Activated T-cell treated with anti-CD3 and anti-CD28 coated beads for 24 hours (primary cell): ENCODE measurements around the gene EEF2.
"Not testable (repeated sequence)": the region's sequence is repeated elsewhere in the genome, so short reads cannot be mapped to it uniquely, and the experiment has no call there.

Experiments
- DNase-seq: peaks from one replicate; pipeline ENCODE4 v3.0.0-alpha.2; 2020; ENCODE audit warnings: low read depth

EEF2 gene

GRCh38 chr19:3968556-3969434, 16.5 kb downstream of the EEF2 start:
- DNase-seq = no peak

- not testable (repeated sequence) for DNase-seq
Measured at GRCh38 chr19:3967983-3968382, 17.3 kb downstream of the EEF2 start.

GRCh38 chr19:3966051-3967017, 18.9 kb downstream of the EEF2 start:
- DNase-seq = no peak

GRCh38 chr19:3964256-3965194, 20.7 kb downstream of the EEF2 start:
- no peak for DNase-seq

- DNase-seq = no peak
Measured at GRCh38 chr19:3963458-3964255, 21.6 kb downstream of the EEF2 start.

GRCh38 chr19:3961007-3961406, 24.3 kb downstream of the EEF2 start:
- no peak for DNase-seq

GRCh38 chr19:3959766-3960131, 25.5 kb downstream of the EEF2 start:
- no peak for DNase-seq

GRCh38 chr19:3958836-3959765, 26.2 kb downstream of the EEF2 start:
- no peak for DNase-seq

- no peak for DNase-seq
Measured at GRCh38 chr19:3955688-3956087, 29.6 kb downstream of the EEF2 start.

- DNase-seq = not testable (repeated sequence)
Measured at GRCh38 chr19:3955276-3955675, 30.0 kb downstream of the EEF2 start.

- DNase-seq = no peak
Measured at GRCh38 chr19:3954107-3954506, 31.2 kb downstream of the EEF2 start.

GRCh38 chr19:3952755-3953276, 32.4 kb downstream of the EEF2 start:
- not testable (repeated sequence) for DNase-seq

GRCh38 chr19:3950871-3951861, 34.1 kb downstream of the EEF2 start:
- no peak for DNase-seq

GRCh38 chr19:3949997-3950859, 35.0 kb downstream of the EEF2 start:
- DNase-seq = no peak

GRCh38 chr19:3949294-3949693, 36.0 kb downstream of the EEF2 start:
- DNase-seq = no peak

- not testable (repeated sequence) for DNase-seq
Measured at GRCh38 chr19:3947316-3947933, 37.8 kb downstream of the EEF2 start.

GRCh38 chr19:3945838-3946237, 39.4 kb downstream of the EEF2 start:
- DNase-seq = no peak
